Suprapubic skin (tissue), 4 donors: ENCODE measurements around the gene DDIT4.

Source experiments
- CTCF ChIP-seq, 2 donors: fragments of 200-600 bp in 1 of 2; fragments of 450-650 bp in 1 of 2; sonication (generic) in 1 of 2; IDR thresholded peaks; one replicate each; pipeline ENCODE4 v1.5.1; 2016 to 2019; ENCODE audit warnings: antibody characterized with exemption in 2 of 2, mild to moderate bottlenecking in 1 of 2, moderate library complexity in 1 of 2
- EP300 ChIP-seq: sonication (generic); formaldehyde crosslinking; IDR thresholded peaks from one replicate; pipeline ENCODE4 v1.6.1; 2017; ENCODE audit warnings: antibody characterized with exemption
- POLR2A ChIP-seq, 2 donors: fragments of 450-650 bp; IDR thresholded peaks; one replicate each; pipeline ENCODE4 v1.6.1; 2017; ENCODE audit warnings: antibody characterized with exemption in 2 of 2, mild to moderate bottlenecking in 2 of 2, moderate library complexity in 2 of 2
- POLR2AphosphoS5 ChIP-seq, 3 donors: sonication (generic); formaldehyde crosslinking; IDR thresholded peaks; one replicate each; pipeline ENCODE4 v1.6.1; 2017; ENCODE audit warnings: antibody characterized with exemption in 3 of 3

GRCh38 chr10:72310241-72310633 is 36.5 kb downstream of the DDIT4 start:
- no peak for TF ChIP-seq CTCF (IDR thresholded peaks at IDR 0.05)
- TF ChIP-seq POLR2AphosphoS5 (IDR thresholded peaks at IDR 0.05): no peak
- TF ChIP-seq POLR2A (IDR thresholded peaks at IDR 0.05): no peak
- no peak for TF ChIP-seq EP300
